ENCODE measurements around the gene TGM6.

- no peak for TF ChIP-seq POLR2A (IDR thresholded peaks at IDR 0.05)
- no peak for TF ChIP-seq CTCF (IDR thresholded peaks at IDR 0.05)
Measured at GRCh38 chr20:2333821-2334220, 46.9 kb upstream of the TGM6 start.

All from stomach (tissue), 4 donors.